ENCODE data around the gene SGSH.

DNA sequence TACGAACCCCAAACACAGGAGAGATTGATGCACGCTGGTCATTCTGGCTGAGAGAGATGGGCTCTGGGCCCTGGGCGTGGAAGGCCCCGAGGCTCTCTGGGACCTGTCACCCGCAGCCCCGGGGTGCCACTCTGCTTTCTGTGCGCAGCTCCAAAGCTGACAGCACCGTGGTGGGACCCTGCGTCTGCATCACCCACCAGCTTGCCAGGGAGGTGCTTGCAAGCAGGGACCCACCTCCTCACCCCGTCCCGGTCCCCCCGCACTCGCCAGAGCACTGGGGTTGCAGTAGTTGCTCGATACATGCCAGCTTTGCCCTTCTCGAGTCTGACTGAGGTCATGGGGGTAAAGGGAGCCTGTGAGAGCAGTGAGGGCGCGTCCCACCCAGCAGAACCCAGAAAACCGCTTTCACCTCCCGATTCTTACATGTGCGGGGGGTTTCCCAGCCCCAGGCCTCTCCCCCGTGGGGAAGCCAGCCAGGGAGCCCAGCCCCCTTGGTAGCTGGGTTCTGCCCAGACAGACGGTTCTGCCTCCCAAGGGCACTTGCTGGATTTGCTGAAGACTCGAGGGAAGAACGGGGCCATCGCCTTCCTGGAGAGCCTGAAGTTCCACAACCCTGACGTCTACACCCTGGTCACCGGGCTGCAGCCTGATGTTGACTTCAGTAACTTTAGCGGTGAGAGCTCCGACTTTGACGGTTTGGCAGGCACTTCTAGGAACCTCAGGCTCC is 37.9 kb downstream of the SGSH start:
- TF ChIP-seq, protein P1, sequence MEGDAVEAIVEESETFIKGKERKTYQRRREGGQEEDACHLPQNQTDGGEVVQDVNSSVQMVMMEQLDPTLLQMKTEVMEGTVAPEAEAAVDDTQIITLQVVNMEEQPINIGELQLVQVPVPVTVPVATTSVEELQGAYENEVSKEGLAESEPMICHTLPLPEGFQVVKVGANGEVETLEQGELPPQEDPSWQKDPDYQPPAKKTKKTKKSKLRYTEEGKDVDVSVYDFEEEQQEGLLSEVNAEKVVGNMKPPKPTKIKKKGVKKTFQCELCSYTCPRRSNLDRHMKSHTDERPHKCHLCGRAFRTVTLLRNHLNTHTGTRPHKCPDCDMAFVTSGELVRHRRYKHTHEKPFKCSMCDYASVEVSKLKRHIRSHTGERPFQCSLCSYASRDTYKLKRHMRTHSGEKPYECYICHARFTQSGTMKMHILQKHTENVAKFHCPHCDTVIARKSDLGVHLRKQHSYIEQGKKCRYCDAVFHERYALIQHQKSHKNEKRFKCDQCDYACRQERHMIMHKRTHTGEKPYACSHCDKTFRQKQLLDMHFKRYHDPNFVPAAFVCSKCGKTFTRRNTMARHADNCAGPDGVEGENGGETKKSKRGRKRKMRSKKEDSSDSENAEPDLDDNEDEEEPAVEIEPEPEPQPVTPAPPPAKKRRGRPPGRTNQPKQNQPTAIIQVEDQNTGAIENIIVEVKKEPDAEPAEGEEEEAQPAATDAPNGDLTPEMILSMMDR (optimal IDR thresholded peaks at IDR 0.05 in 1 of 3, IDR thresholded peaks at IDR 0.05 in 1 of 3, conservative IDR thresholded peaks at IDR 0.05 in 1 of 3; ENCODE audit: extremely low read depth in 1 of 3, insufficient read depth in 2 of 3, low read length in 3 of 3), result no peak
- TF ChIP-seq EZH2 (IDR thresholded peaks at IDR 0.05; ENCODE audit: low read length), result no peak
